Loucy (cell line): ENCODE results near the gene IGFL3.

Experiments
- H2AFZ ChIP-seq: fragments of 200-600 bp; sonication (generic); 2 replicates; pipeline ENCODE4 v1.6.0; 2016; ENCODE audit warnings: antibody characterized with exemption, mild to moderate bottlenecking, low read length, moderate library complexity
- H3F3A ChIP-seq: fragments of 200-600 bp; 2 replicates; pipeline ENCODE4 v1.6.0; 2016; ENCODE audit warnings: antibody characterized with exemption, low read depth, mild to moderate bottlenecking
- H3K27me3 ChIP-seq: fragments of 200-600 bp; sonication (generic); 2 replicates; pipeline ENCODE4 v1.6.1; 2014; ENCODE audit warnings: low read length, mild to moderate bottlenecking; ENCODE audit not compliant: insufficient read depth, poor library complexity, severe bottlenecking
- H3K36me3 ChIP-seq: fragments of 200-600 bp; sonication (generic); 2 replicates; pipeline ENCODE4 v1.6.1; 2016; ENCODE audit warnings: low read length; ENCODE audit not compliant: insufficient read depth
- H3K4me1 ChIP-seq: fragments of 200-600 bp; sonication (generic); 2 replicates; pipeline ENCODE4 v1.5.1; 2014; ENCODE audit warnings: low read length, mild to moderate bottlenecking; ENCODE audit not compliant: insufficient read depth, poor library complexity, severe bottlenecking
- H3K4me2 ChIP-seq: fragments of 200-600 bp; sonication (generic); 2 replicates; pipeline ENCODE4 v1.6.0; 2014; ENCODE audit warnings: antibody characterized with exemption, low read length, low read depth, mild to moderate bottlenecking; ENCODE audit not compliant: poor library complexity, severe bottlenecking
- H3K4me3 ChIP-seq: fragments of 200-600 bp; sonication (generic); 2 replicates; pipeline ENCODE4 v1.5.1; 2014; ENCODE audit warnings: low read length, mild to moderate bottlenecking, mixed read lengths; ENCODE audit not compliant: poor library complexity, severe bottlenecking
- H3K79me2 ChIP-seq: fragments of 200-600 bp; sonication (generic); 2 replicates; pipeline ENCODE4 v1.6.1; 2014; ENCODE audit warnings: low read length; ENCODE audit not compliant: insufficient read depth
- H3K9ac ChIP-seq: fragments of 200-600 bp; sonication (generic); 2 replicates; pipeline ENCODE4 v1.6.0; 2014; ENCODE audit warnings: mild to moderate bottlenecking, low read depth, low read length, moderate library complexity; ENCODE audit not compliant: poor library complexity, severe bottlenecking
- H3K9me2 ChIP-seq: fragments of 200-600 bp; sonication (generic); replicated peaks from 2 replicates; pipeline ENCODE4 v1.6.1; 2016; ENCODE audit warnings: low read depth, low read length, mixed read lengths
- H3K9me3 ChIP-seq: fragments of 200-600 bp; sonication (generic); 2 replicates; pipeline ENCODE4 v1.6.1; 2014; ENCODE audit warnings: mild to moderate bottlenecking, antibody characterized with exemption, low read length, low read depth; ENCODE audit not compliant: insufficient read depth
- H4K20me1 ChIP-seq: fragments of 200-600 bp; sonication (generic); 2 replicates; pipeline ENCODE4 v1.6.0; 2014; ENCODE audit warnings: antibody characterized with exemption, low read length, mild to moderate bottlenecking; ENCODE audit not compliant: insufficient read depth, poor library complexity, severe bottlenecking
- EZH2phosphoT487 ChIP-seq: fragments of 200-600 bp; IDR thresholded peaks from 2 replicates; pipeline ENCODE4 v1.6.1; 2018; ENCODE audit warnings: antibody characterized with exemption, mild to moderate bottlenecking, moderate library complexity, borderline replicate concordance
- TF ChIP-seq, protein P1 (sequence below): fragments of 200-600 bp; sonication (generic); conservative IDR thresholded peaks from 2 replicates; pipeline ENCODE4 v1.5.1; 2014; ENCODE audit warnings: mild to moderate bottlenecking, antibody characterized with exemption, low read length

Gene IGFL3

DNA sequence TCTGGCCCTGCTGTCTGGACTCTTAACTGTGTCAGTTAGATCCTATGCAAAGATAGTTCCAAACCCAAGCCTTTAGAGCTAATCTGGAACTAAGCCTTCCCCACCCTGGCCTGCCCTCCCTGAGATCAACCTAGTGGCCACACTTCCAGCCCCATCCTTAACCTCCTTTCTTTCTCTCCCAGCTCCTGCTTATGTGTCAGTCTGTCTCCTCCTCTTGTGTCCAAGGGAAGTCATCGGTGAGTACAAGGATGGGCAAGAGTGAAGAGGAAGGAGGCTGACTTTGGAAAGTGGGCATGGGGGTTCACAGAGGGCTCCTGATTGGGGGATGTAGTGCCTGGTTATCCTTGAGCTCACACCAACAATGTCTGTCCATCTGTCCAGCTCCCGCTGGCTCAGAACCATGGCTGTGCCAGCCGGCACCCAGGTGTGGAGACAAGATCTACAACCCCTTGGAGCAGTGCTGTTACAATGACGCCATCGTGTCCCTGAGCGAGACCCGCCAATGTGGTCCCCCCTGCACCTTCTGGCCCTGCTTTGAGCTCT lies 35.8 kb upstream of the IGFL3 start:
- Histone ChIP-seq H4K20me1 (no peaks in the 10 kb centered on the region), H3K27me3 (no peaks in the 10 kb centered on the region), H3K9me3 (no peaks in the 10 kb centered on the region), H3F3A (no peaks in the 10 kb centered on the region), H3K9ac (no peak overlapping the region), H3K9me2 (no peaks in the 10 kb centered on the region), H3K36me3 (no peaks in the 10 kb centered on the region), H3K4me3 (no peak overlapping the region), H3K4me1 (no peaks in the 10 kb centered on the region), H3K4me2 (no peak overlapping the region), H2AFZ (no peak overlapping the region), H3K79me2 (no peaks in the 10 kb centered on the region)
- TF ChIP-seq, protein P1, sequence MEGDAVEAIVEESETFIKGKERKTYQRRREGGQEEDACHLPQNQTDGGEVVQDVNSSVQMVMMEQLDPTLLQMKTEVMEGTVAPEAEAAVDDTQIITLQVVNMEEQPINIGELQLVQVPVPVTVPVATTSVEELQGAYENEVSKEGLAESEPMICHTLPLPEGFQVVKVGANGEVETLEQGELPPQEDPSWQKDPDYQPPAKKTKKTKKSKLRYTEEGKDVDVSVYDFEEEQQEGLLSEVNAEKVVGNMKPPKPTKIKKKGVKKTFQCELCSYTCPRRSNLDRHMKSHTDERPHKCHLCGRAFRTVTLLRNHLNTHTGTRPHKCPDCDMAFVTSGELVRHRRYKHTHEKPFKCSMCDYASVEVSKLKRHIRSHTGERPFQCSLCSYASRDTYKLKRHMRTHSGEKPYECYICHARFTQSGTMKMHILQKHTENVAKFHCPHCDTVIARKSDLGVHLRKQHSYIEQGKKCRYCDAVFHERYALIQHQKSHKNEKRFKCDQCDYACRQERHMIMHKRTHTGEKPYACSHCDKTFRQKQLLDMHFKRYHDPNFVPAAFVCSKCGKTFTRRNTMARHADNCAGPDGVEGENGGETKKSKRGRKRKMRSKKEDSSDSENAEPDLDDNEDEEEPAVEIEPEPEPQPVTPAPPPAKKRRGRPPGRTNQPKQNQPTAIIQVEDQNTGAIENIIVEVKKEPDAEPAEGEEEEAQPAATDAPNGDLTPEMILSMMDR = no peak
- TF ChIP-seq EZH2phosphoT487 = no peak

- Histone ChIP-seq H3K36me3 (no peaks in the 10 kb centered on the region), H3K4me1 (no peaks in the 10 kb centered on the region), H3K9me3 (no peaks in the 10 kb centered on the region), H3K9me2 (no peaks in the 10 kb centered on the region), H2AFZ (no peak overlapping the region), H3K27me3 (no peaks in the 10 kb centered on the region), H3K4me3 (no peak overlapping the region), H3K9ac (no peak overlapping the region), H3K79me2 (no peaks in the 10 kb centered on the region), H4K20me1 (no peaks in the 10 kb centered on the region), H3K4me2 (no peak overlapping the region), H3F3A (no peaks in the 10 kb centered on the region)
- no peak for TF ChIP-seq EZH2phosphoT487
- TF ChIP-seq, protein P1 = no peak
These were observed 35.1 kb upstream of the IGFL3 start for GRCh38 chr19:46159418-46160232.

- no peak overlapping the region for H3K4me2 ChIP-seq
- H3F3A ChIP-seq = no peaks in the 10 kb centered on the region
- no peak overlapping the region for H3K4me3 ChIP-seq
- H3K9me3 ChIP-seq = no peaks in the 10 kb centered on the region
- H4K20me1 ChIP-seq = no peaks in the 10 kb centered on the region
- no peaks in the 10 kb centered on the region for H3K36me3 ChIP-seq
- no peak for TF ChIP-seq EZH2phosphoT487
- TF ChIP-seq, protein P1 = no peak
- no peaks in the 10 kb centered on the region for H3K9me2 ChIP-seq
- no peak overlapping the region for H3K9ac ChIP-seq
- no peak overlapping the region for H2AFZ ChIP-seq
- H3K4me1 ChIP-seq = no peaks in the 10 kb centered on the region
- no peaks in the 10 kb centered on the region for H3K79me2 ChIP-seq
- H3K27me3 ChIP-seq = no peaks in the 10 kb centered on the region
These were observed 30.7 kb upstream of the IGFL3 start for GRCh38 chr19:46155237-46155636.
